Hepatocyte (in vitro differentiated cells): ENCODE measurements around the gene RNU4-1.

Experiments used
- EZH2phosphoT487 ChIP-seq: fragments of 200-600 bp; sonication (generic); IDR thresholded peaks from one replicate; pipeline ENCODE4 v1.6.1; 2018; ENCODE audit warnings: antibody characterized with exemption, mild to moderate bottlenecking, low read depth, moderate library complexity; ENCODE audit not compliant: unreplicated experiment, severe bottlenecking
- TF ChIP-seq, protein P1 (sequence below): fragments of 200-600 bp; sonication (generic); IDR thresholded peaks from 2 replicates; pipeline ENCODE4 v1.5.1; 2016; ENCODE audit warnings: antibody characterized with exemption, mild to moderate bottlenecking; ENCODE audit not compliant: poor library complexity

DNA sequence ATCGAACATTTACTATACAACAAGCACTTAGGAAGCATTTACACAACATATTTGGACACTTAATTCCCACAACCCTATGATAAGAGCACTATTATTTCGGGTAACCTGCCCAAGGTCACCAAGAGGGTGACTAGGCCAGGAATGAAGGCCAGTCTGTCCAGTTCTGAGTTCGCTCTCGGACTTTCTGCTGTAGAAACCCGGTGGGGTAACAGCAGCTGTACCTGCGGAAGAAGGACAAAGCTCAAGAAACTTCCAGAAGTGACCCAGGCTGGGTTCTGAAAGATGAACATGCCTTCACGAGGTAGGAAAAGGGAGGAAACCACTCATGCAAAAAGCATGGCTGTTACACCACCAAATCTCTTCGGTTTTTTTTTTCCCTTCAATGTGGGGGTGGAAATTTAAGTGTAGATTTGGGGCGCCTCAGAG, 23.8 kb upstream of the RNU4-1 start:
- TF ChIP-seq EZH2phosphoT487 = no peak
- TF ChIP-seq, protein P1, sequence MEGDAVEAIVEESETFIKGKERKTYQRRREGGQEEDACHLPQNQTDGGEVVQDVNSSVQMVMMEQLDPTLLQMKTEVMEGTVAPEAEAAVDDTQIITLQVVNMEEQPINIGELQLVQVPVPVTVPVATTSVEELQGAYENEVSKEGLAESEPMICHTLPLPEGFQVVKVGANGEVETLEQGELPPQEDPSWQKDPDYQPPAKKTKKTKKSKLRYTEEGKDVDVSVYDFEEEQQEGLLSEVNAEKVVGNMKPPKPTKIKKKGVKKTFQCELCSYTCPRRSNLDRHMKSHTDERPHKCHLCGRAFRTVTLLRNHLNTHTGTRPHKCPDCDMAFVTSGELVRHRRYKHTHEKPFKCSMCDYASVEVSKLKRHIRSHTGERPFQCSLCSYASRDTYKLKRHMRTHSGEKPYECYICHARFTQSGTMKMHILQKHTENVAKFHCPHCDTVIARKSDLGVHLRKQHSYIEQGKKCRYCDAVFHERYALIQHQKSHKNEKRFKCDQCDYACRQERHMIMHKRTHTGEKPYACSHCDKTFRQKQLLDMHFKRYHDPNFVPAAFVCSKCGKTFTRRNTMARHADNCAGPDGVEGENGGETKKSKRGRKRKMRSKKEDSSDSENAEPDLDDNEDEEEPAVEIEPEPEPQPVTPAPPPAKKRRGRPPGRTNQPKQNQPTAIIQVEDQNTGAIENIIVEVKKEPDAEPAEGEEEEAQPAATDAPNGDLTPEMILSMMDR = no peak
